Osteoblast (primary cell): ENCODE results near the gene RPS3. TPM values are rescaled to one million over a fixed set of nuclear protein-coding genes. Genes with fewer than 3 reads are reported as not detected.

ENCODE experiments used
- DNase-seq: peaks from one replicate; pipeline ENCODE4 v3.0.0; 2011; ENCODE audit warnings: low spot score, mixed read lengths; ENCODE audit not compliant: insufficient read length; ENCODE audit errors: missing footprints
- H2AFZ ChIP-seq: 2 replicates; pipeline ENCODE4 v1.6.0; 2011; ENCODE audit warnings: mild to moderate bottlenecking, low read length
- H3K27ac ChIP-seq: 2 replicates; pipeline ENCODE4 v1.5.1; 2011; ENCODE audit warnings: mild to moderate bottlenecking, low read depth, low read length, moderate library complexity
- H3K27me3 ChIP-seq: 2 replicates; pipeline ENCODE4 v1.6.0; 2012; ENCODE audit warnings: mild to moderate bottlenecking, control low read depth, inconsistent platforms, low read length, moderate library complexity; ENCODE audit not compliant: insufficient read depth
- H3K36me3 ChIP-seq: 2 replicates; pipeline ENCODE4 v1.5.1; 2011; ENCODE audit warnings: mild to moderate bottlenecking, low read length, control low read depth, moderate library complexity; ENCODE audit not compliant: insufficient read depth
- H3K4me1 ChIP-seq: 2 replicates; pipeline ENCODE4 v1.5.1; 2011; ENCODE audit warnings: mild to moderate bottlenecking, low read length, control low read depth, moderate library complexity; ENCODE audit not compliant: insufficient read depth
- H3K4me2 ChIP-seq: 2 replicates; pipeline ENCODE4 v1.6.0; 2011; ENCODE audit warnings: mild to moderate bottlenecking, low read length; ENCODE audit not compliant: insufficient read depth
- H3K4me3 ChIP-seq: fragments of 200-600 bp; sonication (generic); 3 replicates; pipeline ENCODE4 v1.5.1; 2012; ENCODE audit warnings: mild to moderate bottlenecking, low read length, inconsistent platforms; ENCODE audit not compliant: insufficient read depth
- H3K79me2 ChIP-seq: 2 replicates; pipeline ENCODE4 v1.6.0; 2012; ENCODE audit warnings: mild to moderate bottlenecking, low read length, control low read depth, inconsistent platforms; ENCODE audit not compliant: insufficient read depth
- H3K9me3 ChIP-seq: 2 replicates; pipeline ENCODE4 v1.5.1; 2011; ENCODE audit warnings: low read depth, low read length, control low read depth
- H4K20me1 ChIP-seq: 2 replicates; pipeline ENCODE4 v1.6.0; 2012; ENCODE audit warnings: mild to moderate bottlenecking, low read length, control low read depth; ENCODE audit not compliant: insufficient read depth
- total RNA-seq: library from RNA; depleted of rRNA; stranded (reverse); fragments of >200 nt; gene quantifications from 2 replicates; pipeline ENCODE4 v1.2.3, GENCODE V29; 2012
- TF ChIP-seq, protein P1 (sequence below): IDR thresholded peaks from 2 replicates; pipeline ENCODE4 v1.5.1; 2011; ENCODE audit warnings: mild to moderate bottlenecking, low read depth, low read length, moderate library complexity; ENCODE audit errors: extremely low read depth

The RPS3 gene
- total RNA-seq, 1 donor: 1,512 TPM

DNA sequence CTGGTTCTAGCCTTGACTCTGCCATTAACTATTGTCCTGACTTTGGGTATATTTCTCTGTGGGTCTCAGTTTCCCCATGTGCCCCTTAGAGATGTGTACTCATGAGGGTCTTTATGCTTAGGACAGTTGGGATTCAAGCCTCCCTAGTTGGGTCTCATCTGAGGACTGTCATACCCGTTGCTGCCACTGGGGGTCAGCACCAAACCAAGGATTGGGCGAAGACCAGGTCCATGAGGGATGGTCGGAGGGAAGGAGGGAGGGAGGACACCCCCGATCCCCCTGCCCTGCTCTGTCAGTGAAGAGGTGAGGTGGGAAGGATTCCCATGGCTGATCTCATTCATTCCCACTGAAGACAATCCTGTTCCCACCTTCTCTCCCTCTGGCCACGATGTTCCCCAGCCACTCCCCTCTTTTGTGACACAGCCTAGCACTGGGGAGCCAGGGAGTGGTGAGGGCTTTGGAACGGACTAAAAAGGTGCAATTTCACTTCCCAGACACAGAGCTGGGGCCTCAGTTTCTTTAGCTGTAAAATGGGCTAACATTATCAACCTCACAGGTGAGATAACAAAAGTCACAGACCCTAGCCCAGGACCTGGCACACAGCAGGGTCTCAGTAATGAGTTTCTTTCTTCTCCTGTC, 46.1 kb downstream of the RPS3 start:
- TF ChIP-seq, protein P1, sequence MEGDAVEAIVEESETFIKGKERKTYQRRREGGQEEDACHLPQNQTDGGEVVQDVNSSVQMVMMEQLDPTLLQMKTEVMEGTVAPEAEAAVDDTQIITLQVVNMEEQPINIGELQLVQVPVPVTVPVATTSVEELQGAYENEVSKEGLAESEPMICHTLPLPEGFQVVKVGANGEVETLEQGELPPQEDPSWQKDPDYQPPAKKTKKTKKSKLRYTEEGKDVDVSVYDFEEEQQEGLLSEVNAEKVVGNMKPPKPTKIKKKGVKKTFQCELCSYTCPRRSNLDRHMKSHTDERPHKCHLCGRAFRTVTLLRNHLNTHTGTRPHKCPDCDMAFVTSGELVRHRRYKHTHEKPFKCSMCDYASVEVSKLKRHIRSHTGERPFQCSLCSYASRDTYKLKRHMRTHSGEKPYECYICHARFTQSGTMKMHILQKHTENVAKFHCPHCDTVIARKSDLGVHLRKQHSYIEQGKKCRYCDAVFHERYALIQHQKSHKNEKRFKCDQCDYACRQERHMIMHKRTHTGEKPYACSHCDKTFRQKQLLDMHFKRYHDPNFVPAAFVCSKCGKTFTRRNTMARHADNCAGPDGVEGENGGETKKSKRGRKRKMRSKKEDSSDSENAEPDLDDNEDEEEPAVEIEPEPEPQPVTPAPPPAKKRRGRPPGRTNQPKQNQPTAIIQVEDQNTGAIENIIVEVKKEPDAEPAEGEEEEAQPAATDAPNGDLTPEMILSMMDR: peak; percentile 96
- Histone ChIP-seq H2AFZ (no peak overlapping the region), H3K9me3 (no peaks in the 10 kb centered on the region), H4K20me1 (no peaks in the 10 kb centered on the region), H3K4me3 (no peak overlapping the region), H3K27ac (no peak overlapping the region), H3K79me2 (no peaks in the 10 kb centered on the region), H3K36me3 (no peaks in the 10 kb centered on the region), H3K4me2 (no peak overlapping the region), H3K27me3 (no peaks in the 10 kb centered on the region), H3K4me1 (no peaks in the 10 kb centered on the region)
- peak; percentile 94 for DNase-seq

DNA sequence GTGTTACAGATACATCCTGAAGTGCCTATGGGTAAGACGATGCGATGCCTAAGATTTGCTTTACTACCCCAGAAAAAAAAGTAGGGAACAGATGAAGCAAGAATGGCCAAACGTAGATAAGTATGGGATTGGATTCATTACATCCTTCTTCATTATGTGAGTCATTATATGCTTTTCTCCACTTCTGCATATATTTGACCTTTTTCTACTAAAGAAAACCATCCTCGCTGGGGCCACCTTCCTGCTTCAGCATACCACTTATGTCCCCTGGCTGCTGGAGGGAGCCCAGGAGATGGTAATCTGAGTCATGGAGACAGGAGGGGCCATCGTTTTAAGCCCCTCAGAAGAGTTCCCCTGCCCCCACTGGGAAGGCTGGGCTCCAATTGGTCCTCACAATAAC, 48.1 kb downstream of the RPS3 start:
- H3K4me1 ChIP-seq: no peaks in the 10 kb centered on the region
- no peak overlapping the region for H3K4me3 ChIP-seq
- peak; percentile 80 for DNase-seq
- no peaks in the 10 kb centered on the region for H3K9me3 ChIP-seq
- H3K36me3 ChIP-seq: no peaks in the 10 kb centered on the region
- H3K27me3 ChIP-seq: peaks cover 3% of the 10 kb centered on the region
- no peak overlapping the region for H3K4me2 ChIP-seq
- H4K20me1 ChIP-seq: no peaks in the 10 kb centered on the region
- no peak overlapping the region for H2AFZ ChIP-seq
- TF ChIP-seq, protein P1: no peak
- H3K27ac ChIP-seq: no peak overlapping the region
- no peaks in the 10 kb centered on the region for H3K79me2 ChIP-seq

DNA sequence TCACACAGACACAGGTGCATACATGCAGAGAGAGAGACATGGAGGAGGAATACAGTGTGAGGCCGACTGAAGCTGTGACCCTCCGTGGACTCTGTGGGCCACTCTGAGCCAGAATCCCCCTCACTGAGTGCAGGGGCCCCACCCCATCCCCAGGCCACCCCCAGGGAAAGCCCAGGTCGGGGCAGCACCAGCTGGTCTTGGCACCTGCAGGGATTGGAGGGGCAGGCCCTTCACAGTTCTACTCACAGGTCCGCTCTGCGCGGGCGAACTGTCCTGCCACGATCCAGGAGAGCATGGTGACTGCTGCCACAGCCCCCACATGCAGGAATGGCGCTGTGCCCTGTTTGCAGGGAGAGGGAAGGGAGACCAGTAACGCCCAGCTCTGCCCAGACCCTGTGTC, 50.0 kb downstream of the RPS3 start:
- Histone ChIP-seq H4K20me1 (no peaks in the 10 kb centered on the region), H3K9me3 (no peaks in the 10 kb centered on the region), H3K4me1 (peaks cover 9% of the 10 kb centered on the region), H3K27ac (no peak overlapping the region), H3K4me3 (no peak overlapping the region), H3K27me3 (peaks cover 5% of the 10 kb centered on the region), H3K79me2 (no peaks in the 10 kb centered on the region), H3K4me2 (no peak overlapping the region), H2AFZ (no peak overlapping the region), H3K36me3 (no peaks in the 10 kb centered on the region)
- peak; percentile 26 for DNase-seq
- TF ChIP-seq, protein P1: no peak

DNA sequence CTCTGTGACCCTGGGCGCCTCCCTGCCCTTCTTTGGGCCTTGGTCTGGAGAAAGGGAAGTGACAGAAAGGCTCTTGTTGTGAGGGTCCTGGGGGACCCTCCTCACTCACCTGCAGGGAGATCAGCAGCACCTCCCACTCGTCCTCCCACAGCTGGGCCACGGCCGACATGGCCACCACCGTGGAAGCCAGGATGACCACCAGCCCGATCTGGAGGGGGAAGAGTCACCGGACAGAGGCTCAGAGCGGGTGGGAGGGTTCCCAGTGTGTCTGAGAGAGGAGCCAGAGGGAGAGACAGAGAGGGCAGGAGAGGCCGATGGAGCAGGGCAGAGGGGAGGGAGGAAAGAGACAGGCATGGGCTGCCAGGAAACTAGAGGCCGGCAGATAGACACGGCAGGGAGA, 50.5 kb downstream of the RPS3 start:
- Histone ChIP-seq H3K36me3 (no peaks in the 10 kb centered on the region), H4K20me1 (no peaks in the 10 kb centered on the region), H3K4me2 (no peak overlapping the region), H3K27ac (no peak overlapping the region), H3K4me1 (peaks cover 14% of the 10 kb centered on the region), H3K4me3 (no peak overlapping the region), H3K9me3 (no peaks in the 10 kb centered on the region), H2AFZ (no peak overlapping the region), H3K79me2 (no peaks in the 10 kb centered on the region), H3K27me3 (peaks cover 5% of the 10 kb centered on the region)
- TF ChIP-seq, protein P1: no peak
- DNase-seq: peak; percentile 34
